AG10803 (cell line): Measurements from ENCODE around the gene CST6.

Experiments
- DNase-seq: peaks from one replicate; pipeline ENCODE4 v3.0.0; 2010; ENCODE audit warnings: low read depth
- H3K4me3 ChIP-seq: 2 replicates; pipeline ENCODE4 v1.5.1; 2011; ENCODE audit warnings: mild to moderate bottlenecking, low read length, control low read depth
- CTCF ChIP-seq: conservative IDR thresholded peaks from 2 replicates; pipeline ENCODE4 v1.5.1; 2011; ENCODE audit warnings: mild to moderate bottlenecking, low read length, control low read depth, inconsistent platforms

The CST6 gene

GRCh38 chr11:65979261-65979759 is 32.5 kb upstream of the CST6 start:
- no peak for TF ChIP-seq CTCF
- no peak overlapping the region for H3K4me3 ChIP-seq
- DNase-seq, result no peak

- no peak for TF ChIP-seq CTCF
- DNase-seq, result no peak
- H3K4me3 ChIP-seq, result no peak overlapping the region
These were observed 30.6 kb upstream of the CST6 start for GRCh38 chr11:65981101-65981740.

- no peak for TF ChIP-seq CTCF
- H3K4me3 ChIP-seq, result no peak overlapping the region
- no peak for DNase-seq
These were observed 29.6 kb upstream of the CST6 start for GRCh38 chr11:65981972-65982823.

GRCh38 chr11:65982824-65983588 is 28.8 kb upstream of the CST6 start:
- no peak for DNase-seq
- no peak for TF ChIP-seq CTCF
- no peak overlapping the region for H3K4me3 ChIP-seq

- no peak overlapping the region for H3K4me3 ChIP-seq
- TF ChIP-seq CTCF, result no peak
- DNase-seq, result no peak
These were observed 28.2 kb upstream of the CST6 start for GRCh38 chr11:65983589-65983987.

- no peak for TF ChIP-seq CTCF
- no peak overlapping the region for H3K4me3 ChIP-seq
- DNase-seq, result no peak
These were observed 24.5 kb upstream of the CST6 start for GRCh38 chr11:65987336-65987735.
